ENCODE measurements around the gene EGFLAM.

DNA sequence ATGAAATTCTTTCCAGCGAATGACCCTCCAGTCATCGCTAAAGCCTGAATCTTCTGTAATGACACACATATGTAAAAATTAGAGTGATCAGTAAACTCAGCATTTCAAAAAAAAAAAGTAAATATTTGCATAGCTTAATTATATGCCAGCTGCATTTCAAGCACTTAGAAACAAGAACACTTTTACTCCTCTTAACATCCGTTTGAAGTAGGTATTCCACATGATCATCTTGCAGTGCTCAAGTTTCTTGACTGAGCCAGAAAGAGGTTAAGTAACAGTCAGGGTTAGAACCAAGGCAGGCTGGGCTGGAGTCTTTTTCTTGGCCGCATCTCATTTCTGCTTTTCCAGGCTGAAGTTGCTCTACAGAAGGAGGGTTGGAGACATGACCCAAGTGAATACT is 27.6 kb downstream of the EGFLAM start:
- TF ChIP-seq FOXP4 (CRISPR knock-in tag; IDR thresholded peaks at IDR 0.05) (no peak), NR3C1 (CRISPR knock-in tag; conservative IDR thresholded peaks at IDR 0.05; ENCODE audit: low read depth) (no peak)
